Liver (tissue), 9 donors: Measurements from ENCODE around the gene FGFR3. TPM values are rescaled to one million over a fixed set of nuclear protein-coding genes. Genes with fewer than 3 reads are reported as not detected.

Source experiments
- DNase-seq: peaks from one replicate; pipeline ENCODE4 v3.0.0-alpha.2; 2017; ENCODE audit warnings: low spot score
- H3K27ac ChIP-seq, 2 donors: one replicate each; pipeline ENCODE4 v1.7.0; 2013; ENCODE audit warnings: inconsistent platforms in 2 of 2, low read length in 2 of 2, control low read depth in 1 of 2, low read depth in 1 of 2, mild to moderate bottlenecking in 1 of 2
- H3K27me3 ChIP-seq, 4 donors: one replicate each; pipeline versions ENCODE4 v1.6.1 to v1.7.0; 2013; ENCODE audit warnings: low read length in 3 of 4, inconsistent platforms in 1 of 4, mild to moderate bottlenecking in 1 of 4, moderate library complexity in 1 of 4; ENCODE audit not compliant: control insufficient read depth in 4 of 4, insufficient read depth in 4 of 4
- H3K36me3 ChIP-seq, 4 donors: one replicate each; pipeline versions ENCODE4 v1.6.1 to v1.7.0; 2013; ENCODE audit warnings: low read length in 3 of 4, mild to moderate bottlenecking in 3 of 4, low read depth in 1 of 4, moderate library complexity in 1 of 4; ENCODE audit not compliant: control insufficient read depth in 4 of 4, insufficient read depth in 3 of 4
- H3K4me1 ChIP-seq, 4 donors: one replicate each; pipeline versions ENCODE4 v1.6.1 to v1.7.0; 2013; ENCODE audit warnings: low read length in 3 of 4, mild to moderate bottlenecking in 3 of 4, moderate library complexity in 1 of 4; ENCODE audit not compliant: control insufficient read depth in 4 of 4, insufficient read depth in 4 of 4
- H3K4me3 ChIP-seq, 3 donors: one replicate each; pipeline versions ENCODE4 v1.6.1 to v1.7.0; 2013; ENCODE audit warnings: low read length in 3 of 3, control low read depth in 1 of 3, low read depth in 1 of 3, mild to moderate bottlenecking in 1 of 3
- H3K9ac ChIP-seq, 2 donors: one replicate each; pipeline ENCODE4 v1.7.0; 2013; ENCODE audit warnings: low read length in 2 of 2, mild to moderate bottlenecking in 2 of 2, moderate library complexity in 2 of 2, control low read depth in 1 of 2, low read depth in 1 of 2
- H3K9me3 ChIP-seq, 4 donors: one replicate each; pipeline versions ENCODE4 v1.6.1 to v1.7.0; 2013; ENCODE audit warnings: low read length in 3 of 4; ENCODE audit not compliant: control insufficient read depth in 4 of 4
- ATF3 ChIP-seq: IDR thresholded peaks from 2 replicates; pipeline ENCODE4 v1.6.1; 2016; ENCODE audit warnings: antibody characterized with exemption
- FOXA1 ChIP-seq: IDR thresholded peaks from 2 replicates; pipeline ENCODE4 v1.6.1; 2016; ENCODE audit warnings: antibody characterized with exemption
- FOXA2 ChIP-seq: IDR thresholded peaks from 2 replicates; pipeline ENCODE4 v1.6.1; 2016; ENCODE audit warnings: antibody characterized with exemption
- GABPA ChIP-seq, 2 donors: IDR thresholded peaks in 1 of 2; conservative IDR thresholded peaks in 1 of 2; 2 replicates each; pipeline ENCODE4 v1.6.1; 2016; ENCODE audit warnings: antibody characterized with exemption in 2 of 2, mild to moderate bottlenecking in 1 of 2, moderate library complexity in 1 of 2
- HNF4A ChIP-seq, 2 donors: conservative IDR thresholded peaks; 2 replicates each; pipeline ENCODE4 v1.6.1; 2016; ENCODE audit warnings: antibody characterized with exemption in 2 of 2, mild to moderate bottlenecking in 2 of 2
- HNF4G ChIP-seq: IDR thresholded peaks from 2 replicates; pipeline ENCODE4 v1.6.1; 2016; ENCODE audit warnings: antibody characterized with exemption
- JUND ChIP-seq, 2 donors: IDR thresholded peaks; 2 replicates each; pipeline ENCODE4 v1.6.1; 2016; ENCODE audit warnings: antibody characterized with exemption in 2 of 2
- NR2F2 ChIP-seq: IDR thresholded peaks from 2 replicates; pipeline ENCODE4 v1.6.1; 2016; ENCODE audit warnings: antibody characterized with exemption
- REST ChIP-seq: IDR thresholded peaks from 2 replicates; pipeline ENCODE4 v1.6.1; 2016; ENCODE audit warnings: antibody characterized with exemption, mild to moderate bottlenecking
- SP1 ChIP-seq: IDR thresholded peaks from 2 replicates; pipeline ENCODE4 v1.6.1; 2018; ENCODE audit warnings: antibody characterized with exemption, mild to moderate bottlenecking
- TAF1 ChIP-seq: conservative IDR thresholded peaks from 2 replicates; pipeline ENCODE4 v1.6.1; 2016; ENCODE audit warnings: antibody characterized with exemption, mild to moderate bottlenecking
- YY1 ChIP-seq: IDR thresholded peaks from 2 replicates; pipeline ENCODE4 v1.6.1; 2016; ENCODE audit warnings: antibody characterized with exemption, mild to moderate bottlenecking
- WGBS: extraction: QIAGEN DNeasy Blood & Tissue Kit; methylation state at CpG from one replicate; pipeline ENCODE4 v1.1.7; 2013; 5-methylcytosine and 5-hydroxymethylcytosine counted together
- polyA plus RNA-seq, 2 donors: library from polyadenylated mRNA; stranded (reverse) in 1 of 2; unstranded in 1 of 2; fragments of 200-250 nt in 1 of 2; fragments of >200 nt in 1 of 2; fragmentation: Nextera tagmentation in 1 of 2; extraction: Ambion mirVana in 1 of 2; gene quantifications; one replicate each; pipeline versions ENCODE4 v1.2.1 to v1.2.3, GENCODE V29; 2013 to 2015
- total RNA-seq, 2 donors: library from RNA; depleted of rRNA; stranded (reverse); fragments of >200 nt; gene quantifications; one replicate each; pipeline ENCODE4 v1.2.3, GENCODE V29; 2014
- TF ChIP-seq, protein P1 (sequence below): IDR thresholded peaks from 2 replicates; pipeline ENCODE4 v1.6.1; 2016; ENCODE audit warnings: antibody characterized with exemption
- donor health status: healthy.
- donor health status: healthy.
- donor health status: healthy.
- donor health status: healthy.
- donor health status: healthy.

The FGFR3 gene
- total and polyA plus RNA-seq, 4 donors = 5.6 to 40.0 (median 29.1) TPM

- TF ChIP-seq, protein P1, sequence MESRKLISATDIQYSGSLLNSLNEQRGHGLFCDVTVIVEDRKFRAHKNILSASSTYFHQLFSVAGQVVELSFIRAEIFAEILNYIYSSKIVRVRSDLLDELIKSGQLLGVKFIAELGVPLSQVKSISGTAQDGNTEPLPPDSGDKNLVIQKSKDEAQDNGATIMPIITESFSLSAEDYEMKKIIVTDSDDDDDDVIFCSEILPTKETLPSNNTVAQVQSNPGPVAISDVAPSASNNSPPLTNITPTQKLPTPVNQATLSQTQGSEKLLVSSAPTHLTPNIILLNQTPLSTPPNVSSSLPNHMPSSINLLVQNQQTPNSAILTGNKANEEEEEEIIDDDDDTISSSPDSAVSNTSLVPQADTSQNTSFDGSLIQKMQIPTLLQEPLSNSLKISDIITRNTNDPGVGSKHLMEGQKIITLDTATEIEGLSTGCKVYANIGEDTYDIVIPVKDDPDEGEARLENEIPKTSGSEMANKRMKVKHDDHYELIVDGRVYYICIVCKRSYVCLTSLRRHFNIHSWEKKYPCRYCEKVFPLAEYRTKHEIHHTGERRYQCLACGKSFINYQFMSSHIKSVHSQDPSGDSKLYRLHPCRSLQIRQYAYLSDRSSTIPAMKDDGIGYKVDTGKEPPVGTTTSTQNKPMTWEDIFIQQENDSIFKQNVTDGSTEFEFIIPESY = no peak
Observed at GRCh38 chr4:1755297-1755696, 37.8 kb upstream of the FGFR3 start (continued).

- DNase-seq = no peak
- no peak overlapping the region for H3K4me3 ChIP-seq
- H3K9me3 ChIP-seq = no peaks in the 10 kb centered on the region
- H3K27ac ChIP-seq = no peak overlapping the region
- 76% methylated on average over 18 of the region's 18 CpGs for WGBS
- H3K9ac ChIP-seq = no peak overlapping the region
- H3K4me1 ChIP-seq = peaks cover 0 to 6% (median 2%) of the 10 kb centered on the region in 4 donors
- TF ChIP-seq YY1 = no peak
- no peaks in the 10 kb centered on the region for H3K27me3 ChIP-seq
- H3K36me3 ChIP-seq = no peaks in the 10 kb centered on the region
Observed at GRCh38 chr4:1756079-1756478, 37.0 kb upstream of the FGFR3 start.

DNA sequence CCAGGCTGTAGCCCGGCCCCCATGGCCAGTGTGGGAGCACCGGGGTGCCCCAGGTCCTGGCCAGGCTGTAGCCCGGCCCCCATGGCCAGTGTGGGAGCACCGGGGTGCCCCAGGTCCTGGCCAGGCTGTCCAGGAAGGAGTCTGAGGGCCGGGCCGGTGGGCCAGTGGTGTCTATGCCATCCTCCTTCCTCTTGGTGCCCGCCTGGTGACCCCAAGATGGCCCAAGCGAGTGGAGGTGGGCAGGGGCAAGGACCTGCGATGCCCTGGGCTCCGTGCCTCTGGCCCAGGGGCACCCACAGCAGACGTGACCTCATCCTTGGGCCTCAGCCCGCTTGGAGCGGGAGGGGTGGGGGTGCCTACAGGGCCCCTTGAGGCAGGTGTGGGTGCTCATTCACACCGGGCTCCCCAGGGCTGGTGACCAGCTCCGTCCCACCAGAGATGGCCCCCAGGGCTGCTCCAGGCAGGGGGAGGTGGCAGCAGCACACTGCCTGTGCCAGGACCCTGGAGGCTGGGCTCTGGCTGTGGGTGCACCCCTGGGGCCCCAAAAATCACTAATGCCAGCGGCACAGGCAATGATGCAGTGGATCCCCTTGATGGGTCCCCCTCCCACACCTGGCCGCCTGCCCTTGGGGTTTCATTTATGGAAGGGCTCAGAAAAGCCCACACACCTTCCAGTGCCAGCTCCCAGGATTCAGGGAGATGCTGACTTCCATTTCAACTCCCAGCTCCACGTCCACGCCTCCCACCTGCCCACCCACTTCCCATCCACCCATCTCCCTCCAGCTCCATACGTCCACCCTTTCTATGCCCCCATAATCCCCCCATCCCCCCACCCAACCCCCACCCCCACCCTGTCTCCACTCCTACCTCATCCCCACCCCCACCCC, 36.0 kb upstream of the FGFR3 start:
- Histone ChIP-seq H3K4me3 (no peak overlapping the region), H3K36me3 (no peaks in the 10 kb centered on the region), H3K4me1 (peaks cover 0 to 5% (median 1%) of the 10 kb centered on the region in 4 donors), H3K9me3 (no peaks in the 10 kb centered on the region), H3K27ac (no peak overlapping the region), H3K27me3 (no peaks in the 10 kb centered on the region), H3K9ac (no peak overlapping the region)
- WGBS = 87% methylated on average over 20 of the region's 20 CpGs
- TF ChIP-seq FOXA1 (no peak), SP1 (no peak), NR2F2 (no peak), FOXA2 (no peak), TAF1 (no peak), REST (no peak), JUND (IDR thresholded peaks at IDR 0.05) (no peak), GABPA (IDR thresholded peaks at IDR 0.05 in 1 of 2, conservative IDR thresholded peaks at IDR 0.05 in 1 of 2) (no peak), HNF4G (no peak), ATF3 (no peak), HNF4A (conservative IDR thresholded peaks at IDR 0.05) (no peak)
- no peak for DNase-seq
